Fibroblast of peridontal ligament (primary cell): ENCODE results near the gene PLEKHA3.
"Not testable (repeated sequence)": the region's sequence is repeated elsewhere in the genome, so short reads cannot be mapped to it uniquely, and the experiment has no call there.

ENCODE experiments used
- DNase-seq: peaks from one replicate; pipeline ENCODE4 v3.0.0-alpha.2; 2010; ENCODE audit errors: extremely low read depth

PLEKHA3 gene

DNA sequence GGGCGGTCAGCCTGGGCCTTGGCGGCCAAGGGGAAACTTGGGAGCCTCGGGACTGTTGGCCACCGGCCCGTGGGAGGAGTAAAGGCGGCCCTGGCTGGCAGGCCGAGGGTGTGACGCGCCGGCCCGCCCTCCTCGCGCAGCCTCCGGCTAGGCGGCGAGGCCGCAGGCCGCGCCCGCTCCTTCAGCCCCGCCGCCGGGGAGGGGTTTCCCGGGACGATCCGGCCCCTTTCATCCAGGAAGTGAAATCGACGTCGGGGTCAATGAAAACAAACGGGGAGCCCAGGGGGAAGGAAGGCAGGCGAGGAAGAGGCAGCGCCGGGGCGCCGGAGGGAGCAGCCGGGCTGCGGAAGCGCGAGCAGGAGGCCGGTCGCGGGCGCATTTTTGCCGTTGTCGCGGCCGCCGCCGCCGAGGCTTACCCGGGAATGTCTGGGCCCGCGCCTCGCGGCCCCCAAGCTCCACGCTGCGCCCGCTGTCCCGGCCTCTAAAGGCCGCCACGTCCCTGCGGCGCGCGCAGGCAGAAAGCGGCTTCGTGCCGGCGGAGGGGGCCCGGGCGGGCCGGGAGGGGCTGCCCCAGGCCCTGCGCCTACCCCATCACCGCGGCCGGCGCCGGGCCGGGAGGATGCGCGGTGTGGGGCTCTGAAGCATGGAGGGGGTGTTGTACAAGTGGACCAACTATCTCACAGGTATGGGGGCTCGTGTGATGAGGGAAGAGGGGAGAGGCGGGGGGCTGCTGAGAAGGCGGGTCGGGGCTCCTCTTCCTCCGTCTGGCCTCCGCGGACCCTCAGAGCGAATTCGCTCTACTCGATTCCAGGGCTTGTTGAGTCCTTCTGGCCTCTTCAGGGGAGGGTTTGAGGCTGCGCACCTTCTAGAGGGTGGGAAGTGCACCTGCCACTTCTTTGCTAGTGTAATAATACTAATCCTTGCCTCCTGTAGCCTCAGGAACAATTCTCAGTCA is at the start of gene PLEKHA3:
Gene PLEKHA3, plus strand, starts transcription at position 231 of the 955 bp plus-strand sequence. Its CDS starts 413 bp downstream, at position 644.
- peak; percentile 94 for DNase-seq

DNA sequence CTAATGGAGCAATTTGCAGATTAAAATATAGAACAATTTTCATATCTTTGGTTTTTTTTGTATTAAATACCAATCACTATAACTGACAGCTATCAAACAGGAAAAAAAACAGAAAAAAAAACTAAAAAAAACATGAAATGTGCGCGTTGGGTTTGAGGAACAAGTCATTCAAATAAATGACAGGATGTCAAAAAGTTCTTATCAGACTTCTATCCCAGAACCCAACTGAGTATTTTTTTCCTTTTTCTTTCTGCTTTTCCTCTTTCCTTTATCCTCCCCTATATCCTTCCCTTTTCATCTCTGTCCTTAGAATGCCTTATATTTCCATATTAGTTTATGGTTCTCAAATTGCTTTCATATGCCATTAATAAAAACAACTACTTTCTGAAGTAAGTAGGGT is 43.6 kb upstream of the PLEKHA3 start:
- no peak for DNase-seq

DNA sequence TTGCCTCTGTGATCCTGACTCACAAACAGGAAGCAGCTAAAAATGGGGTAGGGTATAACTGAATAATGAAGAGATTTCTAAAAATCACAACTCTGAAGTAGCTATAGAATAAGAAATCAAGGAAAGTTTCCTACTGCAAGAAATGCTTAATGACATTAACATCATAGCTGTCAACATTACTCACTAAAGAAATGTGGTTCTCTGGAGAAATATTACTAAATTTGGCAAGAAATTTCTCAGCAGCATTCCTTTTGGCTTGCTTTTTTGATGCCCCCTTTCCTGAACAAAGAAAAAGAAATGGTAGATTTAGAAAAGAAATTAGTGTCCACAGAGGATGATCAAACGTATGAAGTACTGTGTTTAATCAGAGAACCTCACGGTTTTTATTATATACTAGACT is 38.8 kb upstream of the PLEKHA3 start:
- no peak for DNase-seq

- DNase-seq: no peak
These were observed 31.1 kb upstream of the PLEKHA3 start for GRCh38 chr2:178448968-178449661.

DNA sequence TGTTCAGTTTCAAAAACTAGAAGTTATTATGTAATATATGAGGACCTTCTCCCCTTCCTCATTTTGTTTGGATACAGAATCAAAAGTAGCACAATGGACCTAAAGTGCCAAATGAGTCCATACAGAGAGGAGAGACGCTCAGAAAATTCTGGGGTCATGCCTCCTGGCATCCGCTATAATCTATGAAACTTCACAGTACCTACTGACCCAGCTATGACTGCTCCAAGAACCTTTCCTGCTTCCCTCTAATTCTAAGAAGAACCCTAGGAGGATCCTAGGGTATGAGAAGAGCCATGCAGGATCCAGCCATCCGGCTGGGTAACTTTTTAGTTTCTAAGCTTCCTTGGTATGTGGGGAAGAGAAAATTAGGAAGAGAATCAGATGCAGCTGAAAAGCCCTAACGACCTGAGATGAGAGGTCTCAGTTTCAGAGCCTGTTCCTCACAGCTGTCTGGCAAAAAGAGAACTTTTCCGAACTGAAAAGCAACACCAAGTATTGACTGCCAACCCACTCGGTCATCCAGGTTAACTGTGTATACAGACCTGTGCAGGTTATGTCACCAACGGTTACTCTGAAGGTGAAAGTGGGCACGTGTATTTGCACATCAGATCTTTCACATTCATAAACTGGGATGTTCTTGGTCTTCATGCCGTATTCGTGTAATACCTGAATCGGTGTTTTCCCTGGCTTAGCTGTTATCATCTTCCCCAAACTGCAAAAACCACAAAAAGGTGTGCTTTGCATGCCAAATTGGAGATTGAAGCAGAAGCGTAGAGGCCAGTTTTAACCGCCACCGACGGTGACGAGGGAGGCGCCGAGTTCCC is 30.3 kb upstream of the PLEKHA3 start:
- no peak for DNase-seq

DNA sequence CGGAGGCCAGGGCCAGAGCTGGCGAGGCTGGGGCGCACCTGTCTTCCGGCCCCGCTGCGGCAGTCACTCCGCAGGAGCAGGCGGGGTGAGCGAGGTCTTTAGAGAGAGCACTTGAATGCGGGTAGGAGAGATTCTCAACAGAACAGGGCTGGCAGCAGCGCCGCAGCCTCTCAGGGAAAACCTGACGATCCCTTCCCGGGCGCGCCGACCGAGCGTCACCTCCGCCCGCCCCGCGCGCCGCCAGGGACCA is 29.8 kb upstream of the PLEKHA3 start:
- no peak for DNase-seq

GRCh38 chr2:178450774-178451525 is 29.3 kb upstream of the PLEKHA3 start, which contains the start of the genes PJVK and PRKRA:
PJVK (plus strand) TSS chr2:178451378; CDS start chr2:178453410, 2,032 bp downstream.
PRKRA (minus strand) TSS chr2:178451175; CDS start chr2:178451030, 145 bp downstream.
- peak; percentile 95 for DNase-seq

GRCh38 chr2:178452334-178452733 is 27.9 kb upstream of the PLEKHA3 start:
- no peak for DNase-seq

- no peak for DNase-seq
These were observed 27.4 kb upstream of the PLEKHA3 start for GRCh38 chr2:178452870-178453269.

- peak; percentile 58 for DNase-seq
These were observed 24.3 kb upstream of the PLEKHA3 start for GRCh38 chr2:178455947-178456346.

DNA sequence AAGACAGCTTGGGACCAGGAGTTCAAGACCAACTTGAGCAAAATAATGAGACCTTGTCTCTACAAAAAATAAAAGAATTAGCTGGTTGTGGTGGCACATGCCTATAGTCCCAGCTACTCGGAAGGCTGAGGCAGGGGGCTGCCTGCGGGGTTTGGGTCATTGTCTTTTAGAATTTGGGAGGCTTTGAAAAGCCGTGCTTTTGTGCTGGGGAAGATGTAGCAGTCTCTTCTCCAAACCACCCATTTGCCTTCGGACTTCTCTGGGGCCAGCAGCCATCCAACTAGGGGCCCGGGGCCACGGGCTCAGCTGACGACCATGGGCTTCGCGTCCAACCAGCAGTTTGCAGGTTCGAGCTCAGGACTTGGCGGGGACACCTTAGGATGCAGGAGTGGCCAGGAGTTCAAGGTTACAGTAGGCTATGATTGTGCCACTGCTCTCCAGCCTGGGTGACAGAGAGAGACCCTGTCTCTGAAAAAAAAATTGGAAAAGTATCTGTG is 22.8 kb upstream of the PLEKHA3 start:
- no peak for DNase-seq

DNA sequence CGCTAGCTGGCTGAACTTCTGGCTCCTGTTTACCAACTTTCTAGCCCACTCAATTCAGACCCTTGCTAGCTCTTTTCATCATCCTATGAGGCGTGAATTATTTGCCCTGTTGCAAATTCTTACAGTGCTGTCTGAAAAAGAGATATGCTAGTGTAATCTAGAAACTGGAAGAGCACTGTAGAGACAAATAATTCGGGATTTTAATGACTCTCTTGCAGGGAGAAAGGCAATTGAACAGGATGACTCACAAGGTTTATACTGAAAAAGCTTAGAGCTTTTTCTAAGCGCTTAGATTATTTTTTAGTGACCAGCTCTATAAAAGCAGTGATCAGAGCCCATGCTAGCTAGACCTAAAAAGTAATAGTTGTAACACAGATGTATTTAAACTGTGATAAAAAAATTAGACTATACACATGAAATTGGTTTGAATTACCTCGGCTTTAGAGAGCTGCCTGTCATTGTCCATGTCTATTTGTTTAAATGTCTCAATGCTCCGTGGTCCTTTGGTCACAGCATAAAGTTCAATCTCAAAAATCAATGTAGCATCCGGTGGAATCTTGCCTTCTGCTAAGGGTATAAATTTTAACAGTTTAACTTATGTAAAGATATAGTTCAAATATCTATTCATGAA is 10.9 kb upstream of the PLEKHA3 start:
- DNase-seq: no peak

DNA sequence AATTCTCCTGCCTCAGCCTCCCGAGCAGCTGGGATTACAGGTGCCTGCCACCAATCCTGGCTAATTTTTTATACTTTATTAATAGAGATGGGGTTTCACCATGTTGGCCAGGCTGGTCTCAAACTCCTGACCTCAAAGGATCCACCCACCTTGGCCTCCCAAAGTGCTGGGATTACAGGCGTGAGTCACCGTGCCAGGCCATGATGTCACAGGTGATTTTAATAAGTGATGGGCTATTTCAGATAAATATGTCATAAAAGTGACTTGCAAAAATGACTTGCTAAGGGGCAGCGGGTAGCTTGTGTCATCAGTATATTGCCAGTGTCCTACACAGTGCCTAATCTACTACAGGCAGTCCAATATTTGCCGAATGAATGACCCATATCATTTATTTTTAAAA is 8.9 kb upstream of the PLEKHA3 start:
- DNase-seq: not testable (repeated sequence)

GRCh38 chr2:178473373-178473772 is 6.9 kb upstream of the PLEKHA3 start:
- no peak for DNase-seq

DNA sequence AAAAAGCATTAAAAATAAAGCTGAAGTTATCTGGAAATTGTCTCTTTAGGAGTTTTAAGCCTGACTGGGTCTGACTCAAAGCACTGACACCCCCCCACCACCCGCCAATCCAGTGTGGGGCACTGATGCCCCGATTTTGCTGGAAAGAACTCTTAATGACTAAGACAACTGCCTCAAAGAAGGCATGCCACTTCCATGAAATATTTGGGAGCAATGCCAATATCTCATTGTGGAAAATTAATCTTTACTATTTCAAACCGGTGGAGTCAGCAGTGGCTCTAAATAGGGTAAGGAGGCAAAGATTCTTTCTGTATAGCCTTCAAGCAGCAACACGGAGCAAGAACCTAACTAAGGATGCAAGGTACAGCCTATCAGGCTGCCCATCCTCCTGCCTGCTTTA is 6.3 kb upstream of the PLEKHA3 start:
- DNase-seq: peak; percentile 61

- DNase-seq: no peak
These were observed 5.7 kb upstream of the PLEKHA3 start for GRCh38 chr2:178474560-178474959.

DNA sequence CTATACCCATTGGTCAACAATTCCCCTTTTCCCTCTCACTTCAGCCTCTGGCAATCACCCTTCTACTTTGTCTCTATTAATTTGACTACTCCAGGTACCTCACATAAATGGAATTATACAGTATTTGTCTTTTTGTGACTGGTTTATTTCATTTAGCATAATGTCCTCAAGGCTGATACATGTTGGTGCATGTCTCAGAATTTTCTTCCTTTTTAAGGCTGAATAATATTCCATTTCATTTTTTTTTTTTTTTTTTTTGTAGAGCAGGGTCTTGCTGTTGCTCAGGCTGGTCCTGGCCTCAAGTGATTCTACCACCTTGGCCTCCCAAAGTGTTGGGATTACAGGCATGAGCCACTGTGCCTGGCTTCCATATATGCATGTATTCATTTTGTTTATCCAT is 3.8 kb upstream of the PLEKHA3 start:
- DNase-seq: no peak

GRCh38 chr2:178477443-178478129 is 2.7 kb upstream of the PLEKHA3 start:
- no peak for DNase-seq

GRCh38 chr2:178478130-178478438 is 2.2 kb upstream of the PLEKHA3 start:
- peak; percentile 42 for DNase-seq
